H1 (cell line): ENCODE measurements around the gene ABI3BP. TPM values are rescaled to one million over a fixed set of nuclear protein-coding genes. Genes with fewer than 3 reads are reported as not detected.

ENCODE experiments used
- CTCF ChIA-PET: fragments of 300-600 bp; sonication (Branson Sonifier 250); formaldehyde crosslinking; loops from one replicate; lab custom pipeline; 2021; ENCODE audit not compliant: partially characterized antibody; lab: Charles Lee
- POLR2A ChIA-PET: fragments of 300-600 bp; sonication (Branson Sonifier 250); formaldehyde crosslinking; loops from one replicate; lab custom pipeline; 2021; ENCODE audit warnings: inconsistent platforms; ENCODE audit not compliant: partially characterized antibody; lab: Charles Lee
- DNase-seq, 2 experiments: peaks; one replicate each; pipeline versions ENCODE4 v3.0.0 to v3.0.0-alpha.2; 2010 to 2022; ENCODE audit warnings: low spot score in 2 of 2, low read depth in 1 of 2, mixed read lengths in 1 of 2
- FAIRE-seq: peaks from 2 replicates; lab custom pipeline; 2011; peaks lifted over from hg19 to GRCh38; lab: Jason Lieb, UNC
- H2AFZ ChIP-seq: 2 replicates; pipeline ENCODE4 v1.8.1; 2012; ENCODE audit warnings: low read length, inconsistent platforms
- H2AK5ac ChIP-seq: 2 replicates; pipeline ENCODE4 v1.6.1; 2013; ENCODE audit warnings: low read depth, low read length
- H2BK120ac ChIP-seq: replicated peaks from 2 replicates; pipeline ENCODE3; 2013; ENCODE audit warnings: low read depth, low read length, inconsistent platforms
- H2BK12ac ChIP-seq: 2 replicates; pipeline ENCODE4 v1.6.1; 2013; ENCODE audit warnings: low read depth, low read length
- H2BK15ac ChIP-seq: 2 replicates; pipeline ENCODE4 v1.6.1; 2013; ENCODE audit warnings: low read length
- H2BK20ac ChIP-seq: 2 replicates; pipeline ENCODE4 v1.6.1; 2013; ENCODE audit warnings: low read length
- H2BK5ac ChIP-seq: 2 replicates; pipeline ENCODE4 v1.6.1; 2013; ENCODE audit warnings: low read depth, low read length
- H3K14ac ChIP-seq: 2 replicates; pipeline ENCODE4 v1.6.1; 2013; ENCODE audit warnings: inconsistent platforms; ENCODE audit not compliant: insufficient read length
- H3K18ac ChIP-seq: 2 replicates; pipeline ENCODE4 v1.6.1; 2013; ENCODE audit warnings: low read length; ENCODE audit errors: extremely low read depth
- H3K23ac ChIP-seq: 2 replicates; pipeline ENCODE4 v1.6.1; 2013; ENCODE audit warnings: inconsistent platforms; ENCODE audit not compliant: insufficient read length
- H3K23me2 ChIP-seq: 2 replicates; pipeline ENCODE4 v1.6.1; 2013; ENCODE audit warnings: low read depth, low read length
- H3K27ac ChIP-seq: 2 replicates; pipeline ENCODE4 v1.6.1; 2011; ENCODE audit warnings: low read depth, low read length, inconsistent platforms
- H3K27me3 ChIP-seq, 4 experiments: replicated peaks in 1 of 4; 1 replicate in 1 of 4; 2 replicates in 3 of 4; pipeline versions ENCODE4 v1.6.1 to v1.8.1; 2011 to 2013; ENCODE audit warnings: low read length in 3 of 4, mild to moderate bottlenecking in 3 of 4, inconsistent platforms in 2 of 4, mixed read lengths in 2 of 4, moderate library complexity in 1 of 4; ENCODE audit not compliant: control insufficient read depth in 3 of 4, insufficient read depth in 3 of 4; ENCODE audit errors: extremely low read depth in 1 of 4
- H3K36me3 ChIP-seq, 4 experiments: 2 replicates each; pipeline versions ENCODE4 v1.6.1 to v1.8.1; 2011 to 2013; ENCODE audit warnings: mild to moderate bottlenecking in 4 of 4, low read length in 3 of 4, moderate library complexity in 2 of 4, control low read depth in 1 of 4, inconsistent platforms in 1 of 4; ENCODE audit not compliant: insufficient read depth in 4 of 4, control insufficient read depth in 2 of 4
- H3K4ac ChIP-seq: replicated peaks from 2 replicates; pipeline ENCODE3; 2013; ENCODE audit warnings: low read length, low read depth, mixed read lengths, inconsistent platforms; ENCODE audit not compliant: insufficient read length
- H3K4me1 ChIP-seq, 4 experiments: replicated peaks in 1 of 4; 1 replicate in 1 of 4; 2 replicates in 3 of 4; pipeline versions ENCODE4 v1.6.1 to v1.8.1; 2011 to 2013; ENCODE audit warnings: low read length in 3 of 4, inconsistent platforms in 2 of 4, mixed read lengths in 1 of 4; ENCODE audit not compliant: insufficient read depth in 4 of 4, control insufficient read depth in 3 of 4
- H3K4me2 ChIP-seq, 2 experiments: 2 replicates each; pipeline versions ENCODE4 v1.6.1 to v1.8.1; 2011 to 2013; ENCODE audit warnings: low read depth in 2 of 2, low read length in 2 of 2, control low read depth in 1 of 2, inconsistent platforms in 1 of 2, mild to moderate bottlenecking in 1 of 2; ENCODE audit not compliant: insufficient read depth in 1 of 2
- H3K4me3 ChIP-seq, 4 experiments: fragments of 200-600, 300-600 bp in 1 of 4; sonication (generic), shearing (Covaris generic), sonication (Bioruptor Twin) in 1 of 4; 2 replicates each; pipeline versions ENCODE4 v1.5.1 to v1.8.1; 2011 to 2016; ENCODE audit warnings: low read length in 4 of 4, low read depth in 3 of 4, control low read depth in 2 of 4, inconsistent platforms in 2 of 4, mild to moderate bottlenecking in 2 of 4, mixed read lengths in 1 of 4, moderate library complexity in 1 of 4; ENCODE audit not compliant: insufficient read depth in 2 of 4; ENCODE audit errors: extremely low read depth in 1 of 4
- H3K56ac ChIP-seq: replicated peaks from 2 replicates; pipeline ENCODE3; 2013; ENCODE audit warnings: low read depth, mild to moderate bottlenecking, mixed read lengths, low read length, inconsistent platforms; ENCODE audit not compliant: insufficient read length
- H3K79me1 ChIP-seq: 2 replicates; pipeline ENCODE4 v1.6.1; 2013; ENCODE audit warnings: low read depth, low read length, control low read depth
- H3K79me2 ChIP-seq, 2 experiments: 2 replicates each; pipeline versions ENCODE4 v1.6.1 to v1.8.1; 2012 to 2013; ENCODE audit warnings: low read length in 2 of 2, mild to moderate bottlenecking in 2 of 2, inconsistent platforms in 1 of 2; ENCODE audit not compliant: insufficient read depth in 2 of 2, control insufficient read depth in 1 of 2
- H3K9ac ChIP-seq, 4 experiments: replicated peaks in 1 of 4; 1 replicate in 1 of 4; 2 replicates in 3 of 4; pipeline versions ENCODE4 v1.6.1 to v1.8.1; 2011 to 2013; ENCODE audit warnings: low read depth in 3 of 4, low read length in 3 of 4, control low read depth in 2 of 4, mild to moderate bottlenecking in 2 of 4, moderate library complexity in 2 of 4, inconsistent platforms in 1 of 4; ENCODE audit errors: extremely low read depth in 1 of 4
- H3K9me3 ChIP-seq, 2 experiments: 2 replicates each; pipeline versions ENCODE4 v1.6.1 to v1.8.1; 2012 to 2013; ENCODE audit warnings: mild to moderate bottlenecking in 2 of 2, moderate library complexity in 2 of 2, control low read depth in 1 of 2, inconsistent platforms in 1 of 2, low read depth in 1 of 2, low read length in 1 of 2, mixed read lengths in 1 of 2; ENCODE audit not compliant: insufficient read depth in 2 of 2
- H4K20me1 ChIP-seq, 2 experiments: replicated peaks in 1 of 2; 2 replicates each; pipeline versions ENCODE3 to v1.8.1; 2011 to 2013; ENCODE audit warnings: inconsistent platforms in 2 of 2, low read length in 2 of 2, mild to moderate bottlenecking in 1 of 2; ENCODE audit not compliant: insufficient read depth in 2 of 2, control insufficient read depth in 1 of 2
- H4K5ac ChIP-seq: 2 replicates; pipeline ENCODE4 v1.6.1; 2013; ENCODE audit warnings: low read length, low read depth, mixed read lengths, inconsistent platforms; ENCODE audit not compliant: insufficient read length
- H4K8ac ChIP-seq: 2 replicates; pipeline ENCODE4 v1.8.0; 2013; ENCODE audit warnings: mild to moderate bottlenecking, moderate library complexity, low read length, inconsistent platforms; ENCODE audit not compliant: insufficient read depth; ENCODE audit errors: extremely low read depth
- H4K91ac ChIP-seq: replicated peaks from 2 replicates; pipeline ENCODE3; 2013; ENCODE audit warnings: low read length, mixed read lengths, inconsistent platforms; ENCODE audit not compliant: insufficient read length
- ASH2L ChIP-seq: fragments of 200-600, 300-600 bp; sonication (generic); IDR thresholded peaks from one replicate; pipeline ENCODE4 v1.7.1; 2017; ENCODE audit warnings: low read length
- EGR1 ChIP-seq: IDR thresholded peaks from 2 replicates; pipeline ENCODE4 v1.6.1; 2011; ENCODE audit warnings: low read depth, low read length, borderline replicate concordance
- JUND ChIP-seq: IDR thresholded peaks from 2 replicates; pipeline ENCODE4 v1.6.1; 2011; ENCODE audit warnings: mild to moderate bottlenecking, improper control_type of control experiment, low read length
- POLR2AphosphoS5 ChIP-seq: IDR thresholded peaks from 2 replicates; pipeline ENCODE4 v1.6.1; 2011; ENCODE audit warnings: low read depth, low read length
- POU5F1 ChIP-seq: IDR thresholded peaks from 2 replicates; pipeline ENCODE4 v1.6.1; 2011; ENCODE audit warnings: low read depth, mild to moderate bottlenecking, low read length, moderate library complexity
- SIX5 ChIP-seq: IDR thresholded peaks from 2 replicates; pipeline ENCODE4 v1.6.1; 2011; ENCODE audit warnings: mild to moderate bottlenecking, low read depth, low read length
- whole genome bisulfite sequencing, 2 experiments: shearing (Covaris generic) in 1 of 2; methylation state at CpG; one replicate each; pipeline versions ENCODE4 v1.1.6 to v1.1.7; 2013 to 2015; ENCODE audit warnings: low lambda C conversion rate in 2 of 2, mixed read lengths in 2 of 2, inconsistent platforms in 1 of 2, low coverage in 1 of 2, missing lambda C conversion rate in 1 of 2; ENCODE audit not compliant: insufficient replicate concordance in 2 of 2, insufficient coverage in 1 of 2, insufficient read length in 1 of 2; ENCODE audit errors: extremely low coverage in 1 of 2, missing lambda C conversion rate in 1 of 2; 5-methylcytosine and 5-hydroxymethylcytosine counted together
- polyA plus RNA-seq, 7 experiments: library from polyadenylated mRNA; depleted of rRNA in 3 of 7; stranded (reverse) in 5 of 7; unstranded in 2 of 7; fragments of >200 nt in 5 of 7; fragments of 200-250 nt in 2 of 7; gene quantifications; 1 replicate in 5 of 7; 2 replicates in 1 of 7; 4 replicates in 1 of 7; pipeline versions ENCODE4 v1.2.1 to v1.2.3, GENCODE V29; 2011 to 2013; ENCODE audit warnings: missing spikeins in 2 of 7, mixed read lengths in 2 of 7
- total RNA-seq: library from RNA; stranded (reverse); fragmentation: NEBNext Ultra II Directional; extraction: Animal tissue kit (Norgen Biotek cat#: 25700); gene quantifications from 2 replicates; pipeline ENCODE4 v1.2.1, GENCODE V29; 2021

ABI3BP gene
- total and polyA plus RNA-seq, 2 of the 8 experiments (the other 6 are each of a cell fraction or from before 2014, with no cell fraction given), result 0.08 to 0.32 TPM

- Histone ChIP-seq H4K8ac (no peak overlapping the region), H3K18ac (no peak overlapping the region), H3K56ac (no peak overlapping the region), H2BK120ac (no peak overlapping the region), H3K4ac (no peak overlapping the region), H2BK15ac (no peak overlapping the region), H4K20me1 (no peaks in the 10 kb centered on the region), H3K79me2 (no peaks in the 10 kb centered on the region), H2AFZ (no peak overlapping the region), H3K14ac (no peak overlapping the region), H2BK5ac (no peak overlapping the region), H3K23me2 (no peaks in the 10 kb centered on the region), H3K27ac (no peak overlapping the region), H2AK5ac (no peak overlapping the region), H3K4me1 (no peaks in the 10 kb centered on the region), H2BK12ac (no peak overlapping the region), H3K9me3 (no peaks in the 10 kb centered on the region), H4K5ac (no peak overlapping the region), H3K9ac (no peak overlapping the region), H3K79me1 (no peaks in the 10 kb centered on the region), H3K27me3 (no peaks in the 10 kb centered on the region), H4K91ac (no peak overlapping the region), H3K4me2 (no peak overlapping the region), H3K4me3 (no peak overlapping the region), H2BK20ac (no peak overlapping the region), H3K36me3 (no peaks in the 10 kb centered on the region), H3K23ac (no peak overlapping the region)
- DNase-seq, result no peak
- CTCF ChIA-PET, result no interaction called here
- WGBS, 2 experiments, result 84% methylated on average over 2 of the region's 2 CpGs; no CpG with 5 or more reads in 1 of the 2 experiments
- no peak for FAIRE-seq
- TF ChIP-seq POLR2AphosphoS5, result no peak
- TF ChIP-seq EGR1, result no peak
- no peak for TF ChIP-seq POU5F1
- TF ChIP-seq ASH2L, result no peak
- TF ChIP-seq JUND, result no peak
- no peak for TF ChIP-seq SIX5
- POLR2A ChIA-PET, result no interaction called here
Measured at GRCh38 chr3:100896994-100897393, 96.2 kb downstream of the ABI3BP start.
